GM13976 (cell line): Measurements from ENCODE around the gene BHLHA15.

Experiments
- DNase-seq: peaks from one replicate; pipeline ENCODE4 v3.0.0; 2012; ENCODE audit warnings: low spot score
- in situ Hi-C: fragments of 300-500 bp; cut with MboI; formaldehyde crosslinking; loops from one replicate; pipeline ENCODE4 v1.12.0; 2022; ENCODE audit warnings: low sequenced_read_pairs, mixed read lengths, inconsistent platforms; ENCODE audit not compliant: unreplicated experiment
- TF ChIP-seq, protein P1 (sequence below): IDR thresholded peaks from 2 replicates; pipeline ENCODE4 v1.5.1; 2012; ENCODE audit warnings: borderline replicate concordance, mild to moderate bottlenecking; ENCODE audit not compliant: insufficient read depth; ENCODE audit errors: extremely low read depth, missing control alignments, control extremely low read depth

The BHLHA15 gene

DNA sequence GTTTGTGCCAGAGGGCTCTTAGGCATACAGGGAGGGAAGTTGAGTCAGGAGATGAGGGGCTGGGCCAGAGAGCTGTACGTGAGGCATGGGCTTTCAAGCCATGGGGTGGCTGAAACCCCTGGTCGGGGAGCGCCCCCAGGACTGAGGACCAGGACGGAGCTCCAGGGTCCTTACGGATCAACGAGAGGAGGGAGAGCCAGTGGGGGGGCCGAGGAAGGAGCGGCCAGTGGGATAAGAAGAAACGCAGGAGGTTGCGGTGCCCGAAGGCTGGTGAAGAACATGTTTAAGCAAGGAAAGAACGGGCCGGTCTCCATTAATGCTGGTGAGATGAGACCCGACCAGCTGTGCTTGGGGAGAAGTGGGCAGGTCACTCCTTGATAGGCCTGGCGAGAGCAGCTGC, 43.6 kb upstream of the BHLHA15 start:
- no peak for DNase-seq
- in situ Hi-C loops: loop anchor here (10.0 kb wide), 1 partner anchor 63 kb away; the partner anchor contains the start of gene LMTK2
- TF ChIP-seq, protein P1, sequence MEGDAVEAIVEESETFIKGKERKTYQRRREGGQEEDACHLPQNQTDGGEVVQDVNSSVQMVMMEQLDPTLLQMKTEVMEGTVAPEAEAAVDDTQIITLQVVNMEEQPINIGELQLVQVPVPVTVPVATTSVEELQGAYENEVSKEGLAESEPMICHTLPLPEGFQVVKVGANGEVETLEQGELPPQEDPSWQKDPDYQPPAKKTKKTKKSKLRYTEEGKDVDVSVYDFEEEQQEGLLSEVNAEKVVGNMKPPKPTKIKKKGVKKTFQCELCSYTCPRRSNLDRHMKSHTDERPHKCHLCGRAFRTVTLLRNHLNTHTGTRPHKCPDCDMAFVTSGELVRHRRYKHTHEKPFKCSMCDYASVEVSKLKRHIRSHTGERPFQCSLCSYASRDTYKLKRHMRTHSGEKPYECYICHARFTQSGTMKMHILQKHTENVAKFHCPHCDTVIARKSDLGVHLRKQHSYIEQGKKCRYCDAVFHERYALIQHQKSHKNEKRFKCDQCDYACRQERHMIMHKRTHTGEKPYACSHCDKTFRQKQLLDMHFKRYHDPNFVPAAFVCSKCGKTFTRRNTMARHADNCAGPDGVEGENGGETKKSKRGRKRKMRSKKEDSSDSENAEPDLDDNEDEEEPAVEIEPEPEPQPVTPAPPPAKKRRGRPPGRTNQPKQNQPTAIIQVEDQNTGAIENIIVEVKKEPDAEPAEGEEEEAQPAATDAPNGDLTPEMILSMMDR: no peak

DNA sequence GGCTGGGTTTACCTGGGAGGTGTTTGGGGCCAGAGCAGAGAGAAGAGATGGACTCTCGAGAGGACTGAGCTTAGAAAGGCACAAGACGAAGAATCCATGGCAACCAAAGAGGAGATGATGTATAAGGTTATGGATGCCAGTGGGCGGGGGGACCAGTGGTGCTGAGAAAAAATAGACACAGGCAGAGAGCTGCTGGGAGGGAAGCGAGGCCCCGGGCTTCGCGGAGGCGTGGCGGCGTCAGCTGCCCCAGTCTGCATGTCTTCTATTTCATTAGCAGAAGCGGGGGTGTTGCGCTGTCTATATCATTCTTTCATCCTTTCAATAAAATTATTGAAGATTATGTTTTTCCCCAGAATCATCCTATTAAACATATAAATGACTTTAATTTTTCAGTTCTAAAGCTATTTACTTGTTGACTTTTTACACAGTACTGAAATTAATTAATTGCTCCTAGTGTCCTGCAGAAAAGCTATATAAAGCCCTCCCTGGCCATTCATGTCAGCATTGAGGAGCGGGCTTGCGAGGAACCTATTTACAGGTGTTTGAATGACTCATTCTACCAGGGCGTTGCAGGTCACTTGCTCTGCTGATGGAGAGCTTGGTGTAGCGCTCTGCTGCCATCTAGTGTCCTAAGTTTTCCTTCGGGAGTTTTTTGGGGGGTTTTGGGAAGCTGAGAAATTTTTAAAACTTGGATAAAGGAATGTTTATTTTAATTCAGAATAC, 42.9 kb upstream of the BHLHA15 start:
- in situ Hi-C loops: loop anchor here (10.0 kb wide), 1 partner anchor 64 kb away; the partner anchor contains the start of gene LMTK2
- TF ChIP-seq, protein P1: peak; percentile 61
- DNase-seq: peak; percentile 86

DNA sequence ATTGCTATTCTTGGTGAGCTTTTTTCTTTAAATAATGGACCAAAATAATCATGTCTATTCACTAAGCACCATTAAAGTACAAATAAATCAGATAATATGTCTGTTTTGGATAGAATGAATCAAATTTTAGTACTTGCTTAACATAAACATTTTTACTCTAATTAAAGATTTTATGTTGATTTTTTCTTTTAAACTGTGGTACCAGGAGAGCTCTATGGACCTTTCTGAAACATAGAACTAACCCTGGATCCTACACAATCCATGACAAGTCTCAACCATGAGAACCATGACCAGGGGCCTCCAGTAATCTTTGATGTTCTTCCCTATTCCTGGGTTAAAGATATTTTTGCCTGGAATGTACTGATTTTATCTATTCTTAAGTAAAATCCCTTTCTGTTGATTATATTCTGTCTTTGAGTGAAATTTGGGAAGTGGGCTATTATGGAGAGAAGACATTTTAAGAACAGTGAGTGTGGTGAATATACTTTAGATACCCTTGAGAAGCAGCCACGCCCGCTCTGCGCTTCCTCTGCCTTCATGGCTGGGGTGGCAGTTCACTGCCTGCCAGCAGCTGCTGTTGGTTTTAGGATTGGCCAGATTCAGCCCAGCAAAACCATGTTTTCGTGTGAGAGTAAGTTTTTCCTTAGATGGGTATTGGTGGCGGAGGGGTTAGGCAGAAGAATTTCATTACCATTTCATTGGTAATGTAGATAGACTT, 42.2 kb upstream of the BHLHA15 start:
- no peak for DNase-seq
- in situ Hi-C loops: loop anchor here (10.0 kb wide), 1 partner anchor 64 kb away; the partner anchor contains the start of gene LMTK2
- TF ChIP-seq, protein P1: no peak

DNA sequence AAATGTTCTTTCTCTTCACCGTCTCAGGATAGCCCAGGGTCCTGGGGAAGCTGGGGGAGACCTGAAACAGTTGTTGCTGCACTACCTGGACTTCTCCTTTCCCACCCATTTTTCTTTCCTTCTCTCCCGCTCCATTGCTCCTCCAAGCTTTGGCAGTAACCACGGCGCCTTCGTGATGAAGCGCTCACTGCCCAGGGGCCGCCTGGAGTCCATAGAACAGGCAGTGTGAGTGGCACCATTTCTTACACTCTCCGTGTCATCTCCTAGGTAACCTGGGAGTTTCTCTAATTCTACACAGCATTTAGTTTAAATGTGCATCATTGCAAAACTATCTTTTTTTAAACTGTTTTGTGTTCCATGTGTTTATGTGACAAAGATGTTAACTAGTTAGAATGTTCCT, 40.3 kb upstream of the BHLHA15 start:
- TF ChIP-seq, protein P1: no peak
- DNase-seq: no peak
- in situ Hi-C loops: no loop called here

DNA sequence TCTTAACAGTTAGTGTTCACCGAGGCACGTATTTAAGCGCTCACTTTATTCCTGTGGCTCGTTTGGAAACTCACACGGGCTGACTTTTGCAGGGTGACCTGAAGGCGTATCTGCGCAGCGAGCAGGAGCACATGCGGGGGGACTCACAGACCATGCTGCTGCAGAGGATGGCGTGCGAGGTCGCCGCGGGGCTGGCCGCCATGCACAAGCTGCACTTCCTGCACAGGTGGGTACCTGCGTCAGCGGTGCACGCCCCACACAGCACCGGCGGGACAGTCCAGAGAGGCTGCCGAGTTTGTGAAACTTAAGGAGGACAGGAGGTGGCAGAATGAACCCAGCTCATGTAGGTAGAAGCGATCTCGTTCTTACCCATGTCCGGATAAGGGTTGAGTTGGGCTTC, 39.8 kb upstream of the BHLHA15 start:
- no peak for DNase-seq
- TF ChIP-seq, protein P1: no peak
- in situ Hi-C loops: no loop called here

DNA sequence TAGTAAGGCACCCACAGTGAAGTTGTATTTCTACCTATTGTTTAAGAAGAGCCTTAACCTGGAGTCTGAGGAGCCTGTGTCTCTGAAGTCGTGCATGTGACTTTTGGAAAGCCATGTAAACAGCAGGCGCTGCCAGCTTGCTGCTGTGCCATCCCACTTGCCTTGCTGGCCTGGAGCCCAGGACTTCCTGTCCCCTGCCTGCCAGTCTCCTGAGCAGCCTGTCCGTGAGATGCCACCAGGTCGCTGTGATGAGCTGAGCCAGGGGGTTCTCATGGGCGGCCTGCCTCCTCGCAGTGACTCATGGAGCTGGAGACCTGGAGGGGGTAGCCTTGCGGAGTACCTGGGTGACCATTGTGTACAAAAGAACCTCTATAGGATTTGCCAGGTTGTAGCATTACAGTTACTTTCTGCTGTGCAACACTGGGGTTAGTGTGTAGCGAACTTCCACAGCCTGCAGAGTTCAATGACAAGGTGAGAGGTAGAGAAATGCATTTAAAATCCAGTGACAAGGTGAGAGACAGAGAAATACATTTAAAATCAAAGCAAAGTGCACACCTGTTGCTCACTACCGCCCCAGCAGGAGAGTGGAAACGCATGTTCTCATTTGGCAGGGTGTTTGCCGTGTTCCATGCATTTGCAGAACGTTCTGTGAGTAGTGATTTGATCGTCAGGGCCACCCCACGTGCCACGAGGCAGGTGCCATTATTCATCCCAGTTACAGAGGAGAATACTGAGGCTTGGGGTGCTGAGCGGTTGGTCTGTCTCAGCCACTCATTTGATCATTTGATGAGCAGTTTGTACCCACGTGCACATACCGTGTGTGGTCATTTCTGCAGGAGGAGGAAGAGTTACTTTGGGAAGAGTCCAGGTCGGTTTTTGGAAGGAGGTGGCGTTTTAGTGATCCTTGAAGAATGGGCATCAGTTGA, 36.6 kb upstream of the BHLHA15 start:
- TF ChIP-seq, protein P1: no peak
- in situ Hi-C loops: no loop called here
- DNase-seq: no peak
